Parathyroid adenoma (tissue), 2 donors: ENCODE data around the gene ZNF224.

Experiments used
- H2AFZ ChIP-seq: fragments of 300-600 bp; sonication (generic); one replicate; pipeline ENCODE4 v1.7.0; 2017; ENCODE audit warnings: antibody characterized with exemption, mild to moderate bottlenecking
- H3K27ac ChIP-seq: fragments of 300-600 bp; sonication (generic); one replicate; pipeline ENCODE4 v1.7.0; 2017
- H3K27me3 ChIP-seq: fragments of 300-600 bp; sonication (generic); one replicate; pipeline ENCODE4 v1.7.0; 2017; ENCODE audit warnings: low read length; ENCODE audit not compliant: control insufficient read depth, insufficient read depth
- H3K36me3 ChIP-seq: fragments of 300-600 bp; sonication (generic); one replicate; pipeline ENCODE4 v1.7.0; 2017; ENCODE audit warnings: low read length; ENCODE audit not compliant: control insufficient read depth, insufficient read depth
- H3K4me1 ChIP-seq: fragments of 300-600 bp; sonication (generic); one replicate; pipeline ENCODE4 v1.7.0; 2017; ENCODE audit warnings: control low read depth
- H3K4me2 ChIP-seq: fragments of 300-600 bp; sonication (generic); one replicate; pipeline ENCODE4 v1.7.0; 2017; ENCODE audit warnings: low read length
- H3K4me3 ChIP-seq: fragments of 300-600 bp; sonication (generic); one replicate; pipeline ENCODE4 v1.7.0; 2017; ENCODE audit warnings: low read depth, low read length
- H3K79me2 ChIP-seq: fragments of 300-600 bp; sonication (generic); one replicate; pipeline ENCODE4 v1.7.0; 2017; ENCODE audit warnings: control low read depth
- H3K9ac ChIP-seq: fragments of 300-600 bp; sonication (generic); one replicate; pipeline ENCODE4 v1.7.0; 2017; ENCODE audit warnings: mild to moderate bottlenecking
- H3K9me3 ChIP-seq: fragments of 300-600 bp; sonication (generic); one replicate; pipeline ENCODE4 v1.7.0; 2017; ENCODE audit warnings: low read length; ENCODE audit not compliant: control insufficient read depth
- TF ChIP-seq, protein P1 (sequence below): fragments of 300-600 bp; sonication (generic); IDR thresholded peaks from one replicate; pipeline ENCODE4 v1.7.0; 2017; ENCODE audit warnings: antibody characterized with exemption, mild to moderate bottlenecking
- donor health status: primary hyperparathyroidism.

ZNF224 gene

DNA sequence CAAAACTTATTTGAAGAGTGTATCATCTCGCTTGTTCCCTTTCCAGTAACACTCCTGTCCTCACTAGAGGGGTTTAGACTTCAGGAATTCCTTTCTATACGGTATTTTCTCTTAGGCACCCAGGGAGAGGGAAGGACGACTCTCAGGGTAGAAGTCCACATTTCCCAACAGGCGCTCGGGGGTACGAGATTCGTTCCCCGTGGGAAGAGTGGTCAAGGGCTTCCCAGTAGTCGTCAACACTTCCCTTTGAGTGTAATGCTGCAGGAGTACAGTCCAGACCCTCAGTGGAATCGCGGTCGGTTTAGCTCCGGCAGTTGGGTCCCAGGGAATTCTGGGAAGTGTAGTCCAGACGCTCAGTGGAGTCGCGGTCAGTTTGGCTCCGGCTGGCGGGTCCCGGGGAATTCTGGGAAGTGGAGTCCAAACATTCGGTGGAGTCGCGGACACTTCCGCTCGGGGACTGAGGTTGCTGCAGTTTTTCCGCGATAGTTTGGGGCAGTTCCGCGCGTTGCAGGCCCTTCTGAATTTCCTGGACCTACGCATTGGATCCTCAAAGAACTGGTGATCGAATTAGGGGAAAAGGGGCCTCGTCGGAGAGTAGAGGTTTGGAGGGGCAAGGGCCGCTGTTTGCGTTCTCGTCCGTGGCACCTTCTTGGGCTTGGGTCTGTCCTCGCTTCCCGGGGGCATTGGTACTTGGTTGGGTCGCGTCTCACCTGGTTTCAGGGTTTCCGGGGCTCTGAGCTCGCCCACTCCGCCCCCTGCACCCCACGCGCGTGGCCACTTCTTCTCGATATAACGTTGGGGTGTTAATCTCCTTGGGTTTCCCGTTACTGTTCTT lies at the start of gene ZNF224:
Gene ZNF224, plus strand, starts transcription at position 431 of the 835 bp plus-strand sequence. CDS start 3,513 bp downstream, outside the sequence.
- Histone ChIP-seq H3K4me3 (peak within 1 kb of the TSS; percentile 91), H3K9me3 (no peaks in the 10 kb centered on the region), H3K27me3 (no peaks in the 10 kb centered on the region), H3K36me3 (no peaks in the 10 kb centered on the region), H3K27ac (peak within 1 kb of the TSS; percentile 66), H3K4me1 (peaks cover 3% of the 10 kb centered on the region), H3K79me2 (peaks cover 4% of the 10 kb centered on the region), H2AFZ (peak within 1 kb of the TSS; percentile 96), H3K4me2 (peak within 1 kb of the TSS; percentile 99), H3K9ac (peak within 1 kb of the TSS; percentile 24)
- TF ChIP-seq, protein P1, sequence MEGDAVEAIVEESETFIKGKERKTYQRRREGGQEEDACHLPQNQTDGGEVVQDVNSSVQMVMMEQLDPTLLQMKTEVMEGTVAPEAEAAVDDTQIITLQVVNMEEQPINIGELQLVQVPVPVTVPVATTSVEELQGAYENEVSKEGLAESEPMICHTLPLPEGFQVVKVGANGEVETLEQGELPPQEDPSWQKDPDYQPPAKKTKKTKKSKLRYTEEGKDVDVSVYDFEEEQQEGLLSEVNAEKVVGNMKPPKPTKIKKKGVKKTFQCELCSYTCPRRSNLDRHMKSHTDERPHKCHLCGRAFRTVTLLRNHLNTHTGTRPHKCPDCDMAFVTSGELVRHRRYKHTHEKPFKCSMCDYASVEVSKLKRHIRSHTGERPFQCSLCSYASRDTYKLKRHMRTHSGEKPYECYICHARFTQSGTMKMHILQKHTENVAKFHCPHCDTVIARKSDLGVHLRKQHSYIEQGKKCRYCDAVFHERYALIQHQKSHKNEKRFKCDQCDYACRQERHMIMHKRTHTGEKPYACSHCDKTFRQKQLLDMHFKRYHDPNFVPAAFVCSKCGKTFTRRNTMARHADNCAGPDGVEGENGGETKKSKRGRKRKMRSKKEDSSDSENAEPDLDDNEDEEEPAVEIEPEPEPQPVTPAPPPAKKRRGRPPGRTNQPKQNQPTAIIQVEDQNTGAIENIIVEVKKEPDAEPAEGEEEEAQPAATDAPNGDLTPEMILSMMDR, result no peak

DNA sequence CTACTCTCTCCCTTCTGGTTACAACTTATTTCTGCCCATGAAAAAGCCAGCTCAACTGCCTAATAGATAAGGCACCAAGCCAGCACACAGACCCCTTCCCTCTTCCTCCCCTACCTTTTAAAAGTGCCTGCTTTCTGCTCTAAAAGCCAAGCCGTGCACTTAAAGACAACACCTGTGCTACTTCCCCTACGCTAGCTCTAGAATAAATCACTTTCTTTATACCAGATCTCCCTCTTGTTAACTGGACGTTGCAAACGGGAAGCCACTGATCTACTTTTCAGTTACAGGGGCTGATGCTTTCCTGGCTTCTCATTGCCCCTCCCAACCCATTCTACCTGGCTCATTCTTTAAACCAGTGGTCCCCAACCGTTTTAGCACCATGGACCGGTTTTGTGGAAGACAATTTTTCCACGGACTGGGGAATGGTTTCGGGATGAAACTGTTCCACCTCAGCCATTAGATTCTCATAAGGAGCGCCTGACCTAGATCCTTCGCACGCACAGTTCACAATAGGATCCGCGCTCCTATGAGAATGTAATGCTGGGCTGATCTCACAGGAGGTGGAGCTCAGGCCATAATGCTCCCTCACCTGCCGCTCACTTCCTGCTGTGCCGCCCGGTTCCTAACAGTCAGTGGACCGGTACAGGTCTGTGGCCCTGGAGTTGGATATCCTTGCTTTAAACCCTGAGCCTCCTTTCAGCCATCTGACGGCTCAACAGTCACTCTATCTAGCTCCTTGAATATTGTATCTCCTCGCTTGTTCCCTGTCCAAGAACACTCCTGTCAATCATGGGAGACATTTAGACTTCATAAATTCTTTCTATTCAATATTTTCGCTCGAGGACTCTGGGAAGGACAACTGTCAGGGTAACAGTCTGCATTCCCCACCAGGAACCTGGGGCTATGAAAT lies 43.2 kb upstream of the ZNF224 start:
- Histone ChIP-seq H3K27me3 (no peaks in the 10 kb centered on the region), H3K4me2 (peak overlapping the region; percentile 80), H3K9ac (no peak overlapping the region), H3K36me3 (no peaks in the 10 kb centered on the region), H3K79me2 (peaks cover 9% of the 10 kb centered on the region), H3K9me3 (no peaks in the 10 kb centered on the region), H2AFZ (peak overlapping the region; percentile 87), H3K4me1 (peaks cover 8% of the 10 kb centered on the region), H3K4me3 (peak overlapping the region; percentile 79), H3K27ac (peak overlapping the region; percentile 84)
- TF ChIP-seq, protein P1, result no peak

DNA sequence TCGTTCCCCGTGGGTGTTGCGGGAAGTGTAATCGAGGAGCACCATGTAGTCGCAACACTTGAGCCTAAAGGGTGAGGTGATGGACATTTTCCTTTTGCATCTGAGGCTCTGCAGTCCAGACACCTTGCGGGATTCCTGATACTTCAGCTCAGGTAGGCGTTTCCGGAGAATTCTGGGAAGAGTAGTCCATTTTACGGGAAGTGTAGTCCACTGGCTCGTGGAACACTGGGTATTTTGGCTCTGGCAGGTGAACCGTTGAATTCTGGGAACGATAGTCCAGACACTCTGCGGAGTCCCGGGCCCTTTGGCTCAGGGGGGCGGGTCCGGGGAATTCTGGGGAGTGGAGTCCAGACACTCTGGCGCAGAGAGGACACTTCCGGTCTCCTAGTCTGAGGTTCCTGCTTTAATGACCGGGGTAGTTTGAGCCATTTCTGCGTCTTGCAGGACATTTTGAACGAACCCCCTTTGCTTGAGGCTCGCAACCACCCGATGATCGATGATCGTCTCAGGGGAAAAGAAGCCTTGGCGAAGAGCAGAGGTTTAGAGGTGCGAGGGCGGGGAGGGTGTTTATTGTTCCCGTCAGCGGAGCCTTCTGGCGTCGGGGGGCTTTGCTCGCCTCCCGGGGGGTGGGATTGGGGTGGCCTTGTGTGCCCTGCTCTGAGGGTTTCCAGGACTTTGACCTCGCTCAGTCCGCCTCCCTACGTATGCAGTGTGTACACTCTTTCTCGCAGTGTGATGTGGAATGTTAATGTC lies 42.3 kb upstream of the ZNF224 start, which contains the start of gene ZNF223:
Gene ZNF223, plus strand, starts transcription at position 387 of the 753 bp plus-strand sequence. CDS start 3,141 bp downstream, outside the sequence.
- peaks cover 9% of the 10 kb centered on the region for H3K79me2 ChIP-seq
- peaks cover 8% of the 10 kb centered on the region for H3K4me1 ChIP-seq
- H3K4me2 ChIP-seq, result peak within 1 kb of the TSS; percentile 85
- peak within 1 kb of the TSS; percentile 55 for H3K9ac ChIP-seq
- H3K36me3 ChIP-seq, result no peaks in the 10 kb centered on the region
- peak within 1 kb of the TSS; percentile 87 for H2AFZ ChIP-seq
- peak within 1 kb of the TSS; percentile 84 for H3K27ac ChIP-seq
- TF ChIP-seq, protein P1, result no peak
- H3K4me3 ChIP-seq, result peak within 1 kb of the TSS; percentile 79
- H3K27me3 ChIP-seq, result no peaks in the 10 kb centered on the region
- H3K9me3 ChIP-seq, result no peaks in the 10 kb centered on the region

DNA sequence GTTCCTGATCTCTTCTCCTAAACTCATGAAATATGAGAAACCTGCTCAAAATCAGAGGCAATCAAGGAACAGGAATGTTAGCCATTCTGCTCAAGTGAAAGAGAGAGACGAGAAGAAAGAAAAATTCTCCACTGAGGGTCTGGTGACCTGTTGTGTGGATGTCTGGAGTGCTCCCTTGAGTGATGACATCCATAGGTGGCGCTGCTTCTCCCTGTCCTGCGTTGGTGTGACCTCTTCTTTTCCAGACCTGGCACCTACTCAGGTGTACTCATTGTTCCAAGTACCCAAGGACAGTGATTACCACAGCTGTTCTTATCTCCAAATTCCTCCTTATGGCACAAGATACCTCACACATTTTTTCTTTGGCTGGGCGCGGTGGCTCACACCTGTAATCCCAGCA lies 38.3 kb upstream of the ZNF224 start:
- H2AFZ ChIP-seq, result no peak overlapping the region
- no peak overlapping the region for H3K4me3 ChIP-seq
- no peaks in the 10 kb centered on the region for H3K36me3 ChIP-seq
- H3K79me2 ChIP-seq, result peaks cover 9% of the 10 kb centered on the region
- TF ChIP-seq, protein P1, result no peak
- peaks cover 8% of the 10 kb centered on the region for H3K4me1 ChIP-seq
- H3K9me3 ChIP-seq, result no peaks in the 10 kb centered on the region
- H3K27me3 ChIP-seq, result no peaks in the 10 kb centered on the region
- no peak overlapping the region for H3K4me2 ChIP-seq
- no peak overlapping the region for H3K9ac ChIP-seq
- no peak overlapping the region for H3K27ac ChIP-seq
